Endometrial microvascular endothelial cells (primary cell): ENCODE measurements around the gene SMPD4. TPM values are rescaled to one million over a fixed set of nuclear protein-coding genes. Genes with fewer than 3 reads are reported as not detected.
"Not testable (repeated sequence)": the region's sequence is repeated elsewhere in the genome, so short reads cannot be mapped to it uniquely, and the experiment has no call there.

Source experiments
- in situ Hi-C: cut with HindIII; loops from 2 replicates; pipeline ENCODE4 v1.10.0; 2017; ENCODE audit warnings: low sequenced_read_pairs, low pct_unique_long_range_greater_than_20kb; ENCODE audit errors: inconsistent ontology term
- total RNA-seq: library from RNA; depleted of rRNA; stranded (reverse); fragments of >200 nt; gene quantifications from one replicate; pipeline ENCODE4 v1.2.3, GENCODE V29; 2015; ENCODE audit errors: inconsistent ontology term

Gene SMPD4
- total RNA-seq, 1 donor from 2014 or later, result 50.4 TPM

GRCh38 chr2:130102597-130103363 lies 78.6 kb downstream of the SMPD4 start:
- in situ Hi-C loops, result not testable (repeated sequence)

Other genes with a start within 250 kb of the SMPD4 start
- gene RAB6C, start 201.9 kb downstream of the SMPD4 start, total RNA-seq, result not detected
- gene POTEF, start 52.4 kb downstream of the SMPD4 start, total RNA-seq, result not detected
- gene CCDC74B, start 36.5 kb downstream of the SMPD4 start, total RNA-seq, result 0.19 TPM
- gene MZT2B, start 660 bp upstream of the SMPD4 start, total RNA-seq, result 136 TPM
- gene TUBA3E, start 16.8 kb upstream of the SMPD4 start, total RNA-seq, result not detected
- gene IMP4, start 161.3 kb upstream of the SMPD4 start, total RNA-seq, result 203 TPM
- 20.3 TPM for gene PTPN18, start 174.5 kb upstream of the SMPD4 start, total RNA-seq